Activated CD8-positive, alpha-beta memory T cell treated with anti-CD3 and anti-CD28 coated beads, Interleukin-2, amount 50 U/mL, for 48 hours (primary cell): ENCODE results near the gene OR2L13.
"Not testable (repeated sequence)": the region's sequence is repeated elsewhere in the genome, so short reads cannot be mapped to it uniquely, and the experiment has no call there.

Experiments
- DNase-seq: peaks from one replicate; pipeline ENCODE4 v3.0.0-alpha.2; 2020

Gene OR2L13

GRCh38 chr1:248094884-248095283 lies at the start of gene OR2L13:
Gene OR2L13, plus strand, starts transcription at chr1:248095184. Its CDS starts 4,192 bp downstream, at chr1:248099376.
- no peak for DNase-seq

- DNase-seq: no peak
Measured at GRCh38 chr1:248045209-248045608, 49.8 kb upstream of the OR2L13 start.

GRCh38 chr1:248046536-248046935 lies 48.4 kb upstream of the OR2L13 start, which contains the start of gene OR2L3:
Gene OR2L3, plus strand, starts transcription at chr1:248046836. Its CDS starts 13,846 bp downstream, at chr1:248060682.
- no peak for DNase-seq

GRCh38 chr1:248047008-248047407 lies 48.0 kb upstream of the OR2L13 start:
- no peak for DNase-seq

GRCh38 chr1:248054671-248055070 lies 40.3 kb upstream of the OR2L13 start:
- DNase-seq: no peak

- DNase-seq: no peak
Measured at GRCh38 chr1:248055261-248055660, 39.7 kb upstream of the OR2L13 start.

GRCh38 chr1:248065071-248065470 lies 29.9 kb upstream of the OR2L13 start:
- no peak for DNase-seq

GRCh38 chr1:248065604-248066003 lies 29.4 kb upstream of the OR2L13 start:
- DNase-seq: no peak

- not testable (repeated sequence) for DNase-seq
Measured at GRCh38 chr1:248083864-248084263, 11.1 kb upstream of the OR2L13 start.

- DNase-seq: no peak
Measured at GRCh38 chr1:248098529-248098928, 3.5 kb downstream of the OR2L13 start.

- DNase-seq: no peak
Measured at GRCh38 chr1:248102847-248103246, 7.9 kb downstream of the OR2L13 start.

GRCh38 chr1:248111157-248111556 lies 16.2 kb downstream of the OR2L13 start:
- no peak for DNase-seq

GRCh38 chr1:248114890-248115289 lies 19.9 kb downstream of the OR2L13 start:
- DNase-seq: no peak

- no peak for DNase-seq
Measured at GRCh38 chr1:248127653-248128052, 32.7 kb downstream of the OR2L13 start.

- no peak for DNase-seq
Measured at GRCh38 chr1:248136811-248137210, 41.8 kb downstream of the OR2L13 start.

GRCh38 chr1:248140846-248141245 lies 45.9 kb downstream of the OR2L13 start:
- no peak for DNase-seq

- DNase-seq: no peak
Measured at GRCh38 chr1:248143311-248143710, 48.3 kb downstream of the OR2L13 start.

- no peak for DNase-seq
Measured at GRCh38 chr1:248144513-248145198, 49.7 kb downstream of the OR2L13 start, which contains the start of gene OR2M5. Gene OR2M5, plus strand, starts transcription at chr1:248145148. Its CDS starts 0 bp downstream, at chr1:248145148.
